NCI-H2107 (cell line): Measurements from ENCODE around the gene C2CD2.

Experiments used
- DNase-seq: peaks from one replicate; lab custom pipeline; 2025; lab: John Stamatoyannopoulos, UW

C2CD2 gene

DNA sequence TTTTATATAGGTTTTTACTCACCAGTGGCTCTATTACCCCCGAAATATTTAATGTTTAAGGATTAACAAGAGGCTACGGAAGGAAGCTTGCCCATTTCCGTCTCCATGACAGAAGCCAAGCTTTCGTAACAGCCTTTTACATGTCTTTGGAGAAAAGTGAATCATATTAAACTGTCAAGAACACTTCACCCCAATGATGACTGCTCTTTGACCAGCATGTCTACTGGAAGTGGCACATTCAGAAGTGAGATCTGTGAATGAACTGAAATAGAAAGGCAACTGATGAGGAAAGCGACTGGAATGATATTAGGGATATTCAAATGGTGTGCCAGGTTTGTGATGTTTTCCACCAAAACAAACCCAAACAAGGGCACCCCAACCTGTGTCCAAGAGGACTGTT, 66.2 kb downstream of the C2CD2 start:
- DNase-seq = no peak

DNA sequence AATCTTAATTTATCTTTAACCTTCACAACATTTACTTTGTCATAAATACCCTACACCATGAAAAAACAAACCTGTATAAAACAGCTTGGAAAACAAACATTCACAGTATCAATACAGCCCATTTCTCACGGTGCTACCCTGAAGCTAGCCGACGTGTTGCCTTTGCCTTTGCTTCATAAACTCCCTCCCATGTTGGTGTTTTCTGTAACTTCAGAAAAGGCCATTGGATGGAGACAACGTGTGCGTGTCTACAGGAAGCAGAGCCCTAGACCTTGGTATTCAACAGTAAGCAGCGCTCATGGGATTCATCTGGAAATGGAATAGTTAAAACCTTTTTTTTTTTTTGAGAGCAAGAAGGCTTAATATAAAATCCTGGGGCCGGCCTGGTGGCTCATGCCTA, 67.5 kb downstream of the C2CD2 start:
- DNase-seq = no peak

DNA sequence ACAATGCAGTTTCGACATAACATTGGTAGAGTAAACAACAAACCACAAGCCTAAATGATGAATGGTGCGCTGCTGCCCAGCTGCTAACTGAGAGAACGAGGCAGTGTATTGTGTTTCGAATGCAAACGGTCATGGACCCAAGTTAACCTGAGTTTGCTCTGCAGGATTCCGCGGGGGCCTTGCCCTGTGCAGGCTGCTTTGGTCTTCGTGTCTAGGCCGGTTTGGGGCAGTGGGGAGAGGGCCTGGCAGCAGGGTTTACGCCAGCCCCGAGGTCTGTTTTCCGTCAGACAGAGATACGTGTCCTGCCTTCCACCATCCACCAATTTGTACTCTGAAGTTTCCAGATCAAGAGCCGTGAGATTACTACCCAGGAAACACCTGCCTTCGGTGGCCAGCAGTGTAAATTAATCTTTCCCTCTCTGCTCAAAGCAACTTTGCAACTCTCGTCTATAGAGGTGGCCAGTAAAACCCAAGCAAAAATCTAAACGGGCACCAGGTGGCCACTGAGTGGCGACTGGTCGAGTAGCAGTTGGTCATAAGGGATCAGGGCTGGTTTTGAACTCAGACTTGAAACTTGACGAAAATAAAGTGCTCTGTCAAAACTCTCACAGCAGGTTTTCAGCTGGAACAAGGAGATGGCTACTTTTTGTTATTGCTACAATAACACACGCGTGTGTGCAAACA, 68.3 kb downstream of the C2CD2 start:
- DNase-seq = peak; percentile 55

GRCh38 chr21:41884501-41885030, 69.3 kb downstream of the C2CD2 start:
- DNase-seq = no peak

DNA sequence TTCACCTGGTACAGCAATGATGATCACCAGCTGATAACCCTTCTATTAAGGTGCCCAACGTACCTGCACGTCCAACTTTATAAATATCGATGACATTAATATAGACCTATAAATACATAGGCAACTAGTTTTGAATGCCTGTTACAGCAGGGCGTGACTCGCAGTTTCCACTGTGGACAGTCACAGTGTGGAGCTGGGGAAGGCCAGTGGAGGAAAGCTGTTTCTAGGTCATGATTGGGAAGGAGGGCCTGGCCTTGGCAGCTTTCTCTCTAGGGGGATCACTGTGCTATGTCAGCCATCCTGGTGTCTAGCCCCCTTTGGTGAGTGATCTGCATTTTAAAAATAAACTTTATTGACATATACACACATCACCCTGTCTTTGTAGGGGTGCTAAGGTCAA, 70.2 kb downstream of the C2CD2 start:
- DNase-seq = no peak

GRCh38 chr21:41881051-41881450, 72.8 kb downstream of the C2CD2 start:
- no peak for DNase-seq

- DNase-seq = no peak
Observed at GRCh38 chr21:41880153-41880552, 73.7 kb downstream of the C2CD2 start.

DNA sequence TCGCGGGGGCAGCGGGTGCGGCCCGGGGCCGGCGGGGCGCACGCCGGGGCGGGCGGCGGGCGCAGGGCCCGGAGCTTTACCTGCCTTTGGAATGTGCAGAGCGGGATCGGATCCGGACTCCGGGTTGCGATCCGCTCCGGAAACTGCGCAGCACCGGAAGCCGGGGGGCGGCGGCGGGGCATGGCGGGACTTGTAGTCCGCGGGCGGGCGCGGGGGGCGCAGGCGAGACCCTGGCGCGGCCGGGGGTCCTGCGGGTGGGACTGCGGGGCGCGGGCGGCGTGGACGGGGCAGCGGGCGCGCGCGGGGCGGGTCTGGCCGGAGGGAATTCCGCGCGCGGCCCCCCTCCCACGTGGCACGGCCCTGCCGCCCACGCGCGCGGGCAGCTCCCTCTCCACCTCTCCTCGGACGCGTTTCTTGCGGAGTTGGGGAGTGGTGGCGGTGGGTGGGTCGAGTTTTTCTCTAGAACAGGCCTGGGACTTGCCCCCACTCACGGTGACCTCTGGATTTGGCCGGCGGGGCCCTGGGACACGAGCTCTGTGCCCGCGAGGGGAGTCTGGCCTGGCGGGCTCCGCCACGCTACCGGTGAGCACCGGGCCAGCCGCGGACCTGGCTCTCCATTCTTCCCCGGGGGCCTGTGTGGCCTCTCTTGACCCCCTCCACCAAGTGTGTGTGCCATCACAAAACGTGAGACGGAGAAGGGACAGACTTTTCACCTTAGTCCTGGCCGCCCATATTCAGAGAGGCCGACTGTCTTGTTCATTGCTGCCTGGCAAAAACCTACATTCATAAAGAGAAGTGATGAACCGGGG, 74.4 kb downstream of the C2CD2 start, which contains the start of gene PRDM15:
Gene PRDM15, minus strand, starts transcription at position 155 of the 809 bp plus-strand sequence. CDS start 18,981 bp downstream, outside the sequence.
- peak; percentile 80 for DNase-seq

DNA sequence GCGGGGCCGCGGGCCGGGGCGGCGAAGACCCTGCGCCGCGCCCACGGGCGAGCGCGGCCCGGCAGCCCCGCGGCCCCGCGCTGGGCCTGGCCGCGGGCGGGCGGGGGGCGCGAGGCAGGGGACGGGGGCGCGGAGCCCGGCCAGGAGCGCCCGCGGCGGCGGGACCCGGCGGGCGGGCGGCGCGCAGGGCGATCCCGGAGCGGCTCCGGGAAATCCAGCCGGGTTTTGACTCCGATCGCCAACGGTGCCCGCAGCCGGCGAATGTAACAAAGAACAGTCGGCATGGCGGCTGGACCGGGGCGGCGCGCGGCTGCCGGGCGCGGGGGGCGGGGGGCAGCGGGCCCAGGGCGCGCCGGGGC, 75.0 kb downstream of the C2CD2 start:
- DNase-seq = peak; percentile 83

DNA sequence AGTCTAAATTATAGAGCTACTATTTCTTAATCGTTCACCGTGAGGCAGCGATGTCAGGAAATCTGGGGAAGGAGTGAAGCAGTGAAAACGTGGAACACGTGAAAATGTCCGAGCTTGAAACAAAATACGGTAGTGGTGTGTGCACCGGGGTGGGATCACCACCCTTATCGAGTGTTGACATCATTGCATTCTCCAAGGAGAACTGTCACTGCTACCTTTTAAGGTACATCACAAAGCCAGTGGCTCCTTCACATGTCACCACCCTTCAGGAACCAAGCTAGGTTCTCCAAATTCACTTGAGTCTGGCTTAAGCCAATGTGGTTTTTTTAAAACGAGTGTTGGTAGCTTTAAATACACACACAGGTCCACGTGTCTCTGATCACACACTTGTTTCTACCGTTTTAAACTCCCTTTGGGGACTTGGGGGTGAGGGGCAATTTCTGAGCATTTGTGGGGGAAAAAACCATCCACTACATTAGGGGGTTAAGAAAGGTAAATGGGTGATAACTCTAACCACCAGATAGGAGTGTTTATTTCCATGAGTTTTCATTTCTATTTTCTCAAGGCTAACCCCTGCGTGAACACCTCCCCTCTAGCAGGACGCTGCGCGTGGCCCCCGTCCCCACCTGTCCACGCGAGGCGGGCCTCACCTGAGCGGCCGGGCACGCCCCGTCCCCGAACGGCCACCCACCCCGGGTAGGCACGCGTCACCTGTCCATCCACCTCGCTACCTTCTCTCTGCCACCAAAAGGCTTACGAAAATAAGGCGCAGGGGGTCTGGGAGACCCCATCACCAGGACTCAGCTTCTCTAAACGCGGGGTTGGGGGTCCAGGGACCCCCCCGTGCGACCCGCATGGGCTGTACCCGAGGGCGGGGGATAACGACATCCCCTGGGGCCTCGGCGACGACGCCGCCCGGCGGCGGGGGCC, 75.7 kb downstream of the C2CD2 start:
- no peak for DNase-seq

GRCh38 chr21:41876928-41877652, 76.7 kb downstream of the C2CD2 start:
- no peak for DNase-seq

- no peak for DNase-seq
Observed at GRCh38 chr21:41876396-41876795, 77.4 kb downstream of the C2CD2 start.

GRCh38 chr21:41875086-41875485, 78.7 kb downstream of the C2CD2 start:
- no peak for DNase-seq

DNA sequence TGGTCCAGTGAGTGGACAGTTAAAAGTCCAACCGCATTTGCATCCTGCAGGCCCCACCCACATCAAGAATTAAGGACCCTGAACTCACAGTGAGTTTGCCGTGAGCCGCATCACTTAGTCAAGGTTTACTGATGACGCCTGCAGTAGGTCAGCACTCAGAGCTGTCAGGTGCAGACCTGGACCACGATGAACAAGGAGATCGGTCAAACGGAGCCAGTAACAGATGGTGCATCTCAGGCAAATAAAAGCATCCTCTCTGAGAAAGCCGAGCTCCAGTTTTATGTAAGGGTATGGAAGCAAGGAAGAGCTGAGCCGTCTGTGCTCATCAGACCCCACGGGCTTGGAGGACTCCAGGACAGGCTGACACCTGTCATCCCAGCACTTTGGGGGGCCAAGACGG, 79.2 kb downstream of the C2CD2 start:
- no peak for DNase-seq

- no peak for DNase-seq
Observed at GRCh38 chr21:41873426-41873825, 80.4 kb downstream of the C2CD2 start.

- no peak for DNase-seq
Observed at GRCh38 chr21:41873005-41873404, 80.8 kb downstream of the C2CD2 start.

DNA sequence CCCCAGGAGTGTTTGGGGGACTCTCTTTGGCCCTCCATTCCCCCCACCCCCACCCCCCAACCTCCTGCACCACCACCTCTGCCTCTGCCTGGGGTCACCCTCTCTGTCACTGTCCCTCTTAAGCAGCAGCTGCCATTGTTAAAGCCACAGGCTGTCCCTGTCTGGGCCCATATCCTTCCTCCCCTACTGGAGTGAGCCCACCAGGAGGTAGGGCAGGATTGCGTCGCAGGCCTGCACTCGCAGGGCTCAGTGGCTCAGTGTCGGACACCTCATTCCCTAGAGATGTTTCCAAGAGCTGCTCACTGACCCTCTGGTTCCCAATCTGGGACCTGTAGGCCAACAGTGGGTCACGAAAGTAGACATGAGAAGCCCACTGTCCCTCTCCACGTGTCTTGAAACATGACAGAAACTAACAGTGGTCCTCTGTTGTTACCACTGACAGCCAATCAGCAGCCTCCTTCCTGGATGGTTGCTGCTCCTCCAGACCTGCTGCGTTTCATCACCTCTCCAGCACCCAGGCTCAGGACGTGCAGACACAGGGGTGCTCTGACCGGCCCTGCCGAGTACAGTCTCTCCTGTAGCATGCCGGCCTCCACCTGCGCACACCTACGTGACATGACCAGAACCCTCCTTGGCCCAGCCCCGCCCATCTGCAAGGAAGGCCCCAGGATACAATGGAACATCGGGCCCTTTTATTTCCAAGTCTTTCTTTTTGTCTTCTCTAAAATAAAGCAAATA, 82.4 kb downstream of the C2CD2 start:
- DNase-seq = no peak

DNA sequence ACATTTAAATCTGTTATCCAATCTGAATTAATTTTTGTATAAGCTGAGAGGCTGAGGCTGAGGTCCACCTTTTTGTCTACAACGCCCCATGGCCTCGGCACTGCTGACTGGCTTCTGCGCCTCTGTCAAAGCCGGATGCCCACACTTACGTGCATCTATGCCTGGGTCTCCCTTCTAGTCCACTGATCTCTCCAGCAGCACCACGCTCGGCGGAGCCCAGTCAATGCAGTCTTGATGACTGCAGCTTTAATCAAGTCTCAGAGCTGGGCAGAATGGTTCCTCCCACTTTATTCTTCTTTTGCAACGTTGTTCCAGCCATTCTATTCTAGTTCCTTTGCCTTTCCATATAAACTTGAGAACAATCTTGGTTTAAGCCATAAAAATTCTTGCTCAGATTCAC, 84.0 kb downstream of the C2CD2 start:
- no peak for DNase-seq

DNA sequence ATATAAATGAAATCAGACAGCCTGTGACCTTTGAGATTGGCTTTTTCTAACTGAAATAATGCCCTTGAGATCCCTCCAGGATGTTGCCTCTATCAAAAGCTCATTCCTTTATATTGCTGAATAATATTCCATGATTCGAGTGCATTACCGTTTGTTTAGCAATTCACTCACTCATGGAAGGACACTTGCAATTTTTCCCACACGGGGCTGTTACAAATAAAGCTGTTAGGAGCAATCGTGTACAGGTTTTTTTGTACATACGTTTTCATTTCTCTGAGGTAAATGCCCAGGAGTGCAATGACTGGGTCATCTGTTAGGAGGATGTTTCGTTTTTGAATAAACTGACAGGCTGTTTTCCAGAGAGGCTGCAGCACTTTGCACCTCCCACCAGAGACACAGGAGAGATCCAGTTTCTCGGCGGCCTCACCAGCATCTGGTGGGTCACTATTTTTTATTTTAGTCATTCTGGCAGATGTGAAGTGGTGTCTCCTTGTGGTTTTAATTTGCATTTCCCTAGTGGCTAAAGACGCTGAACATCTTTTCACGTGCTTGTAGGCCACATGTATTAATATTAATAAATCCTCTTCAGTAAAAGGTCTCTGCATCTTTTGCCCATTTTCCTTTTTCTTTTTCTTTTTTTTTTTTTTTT, 85.6 kb downstream of the C2CD2 start:
- no peak for DNase-seq

DNA sequence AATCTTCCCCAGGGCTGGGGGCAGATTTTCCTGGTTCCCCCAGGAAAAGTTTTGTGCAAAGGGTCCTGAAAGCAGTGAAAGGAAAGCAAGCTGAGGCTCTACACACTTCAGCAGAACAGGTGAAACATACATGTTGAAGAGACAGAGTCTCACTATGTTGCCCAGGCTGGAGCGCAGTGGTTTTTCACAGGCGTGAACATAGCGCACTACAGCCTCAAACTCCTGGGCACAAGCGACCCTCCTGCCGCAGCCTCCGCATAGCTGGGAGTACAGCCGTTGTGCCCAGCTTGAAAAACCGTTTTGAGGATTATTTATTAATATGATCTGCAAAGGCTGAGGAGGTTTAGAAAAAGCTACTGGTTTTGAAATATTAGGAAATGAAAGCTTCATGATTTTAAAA, 86.5 kb downstream of the C2CD2 start:
- DNase-seq = no peak
